ENCODE measurements around the gene PRKCA. TPM values are rescaled to one million over a fixed set of nuclear protein-coding genes. Genes with fewer than 3 reads are reported as not detected.

The PRKCA gene
- total and polyA plus RNA-seq, 4 experiments from 2014 or later: 1.1 to 107 (median 56.1) TPM

- Histone ChIP-seq H3K27me3 (ENCODE audit: insufficient read depth, low read length) (no peaks in the 10 kb centered on the region), H3K4me3 (ENCODE audit: low read length in 2 of 2) (no peak overlapping the region), H3K4me1 (ENCODE audit: insufficient read depth, low read length) (no peaks in the 10 kb centered on the region), H3K36me3 (ENCODE audit: insufficient read depth, low read length) (no peaks in the 10 kb centered on the region), H3K9me3 (ENCODE audit: control insufficient read depth in 1 of 2, low read length in 2 of 2) (no peaks in the 10 kb centered on the region), H3K27ac (ENCODE audit: low read depth, low read length) (no peak overlapping the region)
- DNase-seq: peak in 1 of 5 donors; percentile 5
- Mint-ChIP-seq H3K4me1 (peaks cover 22 to 62% (median 37%) of the 10 kb centered on the region in 4 donors), H3K4me3 (no peak overlapping the region), H3K27ac (peak overlapping the region in 1 of 7 donors; percentile 19), H3K27me3 (no peaks in the 10 kb centered on the region), H3K36me3 (peaks cover 4 to 5% of the 10 kb centered on the region in 2 donors), H3K9me3 (no peaks in the 10 kb centered on the region)
- ChIA-PET POLR2A (ENCODE audit: partially characterized antibody) (no interaction called here), CTCF (ENCODE audit: partially characterized antibody) (no interaction called here)
- intact Hi-C loops (cut with micrococcal nuclease): no loop called here
Measured at GRCh38 chr17:66625311-66625767, 322.9 kb downstream of the PRKCA start.

DNA sequence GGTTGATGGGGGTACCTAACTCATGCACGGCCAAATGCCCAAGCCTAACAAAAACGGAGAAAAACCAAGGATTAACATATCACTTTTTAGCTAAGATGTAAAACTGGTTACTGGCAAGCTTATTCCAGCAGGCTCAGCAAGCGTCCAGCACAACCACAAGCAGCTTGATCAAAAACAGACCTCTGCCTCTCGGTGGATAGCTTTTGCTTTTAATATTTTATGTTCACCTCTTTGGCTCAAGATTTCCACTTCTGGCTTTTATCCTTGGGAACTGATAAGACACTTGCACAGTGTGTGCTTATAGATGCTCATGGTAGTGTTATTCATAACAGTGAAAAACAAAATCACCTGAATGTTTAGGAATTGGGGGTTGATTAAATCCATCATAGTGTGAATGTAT, 325.6 kb downstream of the PRKCA start:
- H3K27me3 Mint-ChIP-seq: no peaks in the 10 kb centered on the region
- no peak for DNase-seq
- POLR2A ChIA-PET (ENCODE audit: partially characterized antibody): no interaction called here
- intact Hi-C loops (cut with micrococcal nuclease): no loop called here
- H3K4me1 Mint-ChIP-seq: peaks cover 26 to 55% (median 39%) of the 10 kb centered on the region in 4 donors
- no peaks in the 10 kb centered on the region for H3K9me3 Mint-ChIP-seq
- CTCF ChIA-PET (ENCODE audit: partially characterized antibody): no interaction called here
- no peaks in the 10 kb centered on the region for H3K36me3 Mint-ChIP-seq
- no peak overlapping the region for H3K4me3 Mint-ChIP-seq
- Histone ChIP-seq H3K4me3 (ENCODE audit: low read length in 2 of 2) (no peak overlapping the region), H3K36me3 (ENCODE audit: insufficient read depth, low read length) (no peaks in the 10 kb centered on the region), H3K9me3 (ENCODE audit: control insufficient read depth in 1 of 2, low read length in 2 of 2) (no peaks in the 10 kb centered on the region), H3K4me1 (ENCODE audit: insufficient read depth, low read length) (peaks cover 7% of the 10 kb centered on the region), H3K27me3 (ENCODE audit: insufficient read depth, low read length) (no peaks in the 10 kb centered on the region), H3K27ac (ENCODE audit: low read depth, low read length) (no peak overlapping the region)
- H3K27ac Mint-ChIP-seq: peak overlapping the region in 2 of 7 donors; percentile 37 to 55

DNA sequence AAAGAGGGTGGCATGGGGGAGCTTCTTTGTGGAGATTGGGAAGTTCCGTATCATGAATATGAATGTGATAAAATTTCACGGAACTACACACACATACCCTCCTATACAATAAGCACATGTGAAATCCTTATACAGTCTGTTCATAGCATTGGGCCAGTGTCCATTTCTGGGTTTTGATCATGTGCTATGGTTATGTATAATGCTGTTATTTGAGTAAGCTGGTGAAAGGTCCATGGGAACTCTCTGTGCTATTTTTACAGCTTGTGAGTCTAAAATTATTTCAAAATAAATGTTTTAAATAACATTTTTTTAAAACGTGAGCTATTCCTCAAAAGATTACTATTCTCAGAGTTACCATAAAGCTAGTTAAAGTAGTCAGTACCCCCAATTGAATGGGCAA, 327.3 kb downstream of the PRKCA start:
- Mint-ChIP-seq H3K9me3 (no peaks in the 10 kb centered on the region), H3K4me3 (no peak overlapping the region), H3K4me1 (peaks cover 27 to 60% (median 44%) of the 10 kb centered on the region in 4 donors), H3K36me3 (peaks cover 0 to 3% of the 10 kb centered on the region in 2 donors), H3K27ac (no peak overlapping the region), H3K27me3 (no peaks in the 10 kb centered on the region)
- no peaks in the 10 kb centered on the region for H3K27me3 ChIP-seq (ENCODE audit: insufficient read depth, low read length)
- intact Hi-C loops (cut with micrococcal nuclease): no loop called here
- POLR2A ChIA-PET (ENCODE audit: partially characterized antibody): no interaction called here
- H3K4me1 ChIP-seq (ENCODE audit: insufficient read depth, low read length): peaks cover 17% of the 10 kb centered on the region
- H3K9me3 ChIP-seq (ENCODE audit: control insufficient read depth in 1 of 2, low read length in 2 of 2): no peaks in the 10 kb centered on the region
- H3K27ac ChIP-seq (ENCODE audit: low read depth, low read length): no peak overlapping the region
- no peak overlapping the region for H3K4me3 ChIP-seq (ENCODE audit: low read length in 2 of 2)
- no peak for DNase-seq
- CTCF ChIA-PET (ENCODE audit: partially characterized antibody): interaction anchor here (1.6 kb wide), 1 partner anchor 20 kb away, joined by 6 read pairs; no protein-coding TSS in a partner anchor
- H3K36me3 ChIP-seq (ENCODE audit: insufficient read depth, low read length): no peaks in the 10 kb centered on the region

- Histone ChIP-seq H3K4me3 (ENCODE audit: low read length in 2 of 2) (no peak overlapping the region), H3K27ac (ENCODE audit: low read depth, low read length) (no peak overlapping the region), H3K4me1 (ENCODE audit: insufficient read depth, low read length) (peaks cover 21% of the 10 kb centered on the region), H3K9me3 (ENCODE audit: control insufficient read depth in 1 of 2, low read length in 2 of 2) (no peaks in the 10 kb centered on the region), H3K27me3 (ENCODE audit: insufficient read depth, low read length) (no peaks in the 10 kb centered on the region), H3K36me3 (ENCODE audit: insufficient read depth, low read length) (no peaks in the 10 kb centered on the region)
- DNase-seq: no peak
- intact Hi-C loops (cut with micrococcal nuclease): no loop called here
- Mint-ChIP-seq H3K27me3 (no peaks in the 10 kb centered on the region), H3K4me3 (no peak overlapping the region), H3K36me3 (peaks cover 0 to 7% of the 10 kb centered on the region in 2 donors), H3K9me3 (no peaks in the 10 kb centered on the region), H3K27ac (peak overlapping the region in 3 of 7 donors; percentile 30 to 68 (median 68)), H3K4me1 (peaks cover 27 to 61% (median 43%) of the 10 kb centered on the region in 4 donors)
- ChIA-PET CTCF (ENCODE audit: partially characterized antibody) (interaction anchor here (1.6 kb wide), 1 partner anchor 20 kb away, joined by 6 read pairs; no protein-coding TSS in a partner anchor), POLR2A (ENCODE audit: partially characterized antibody) (no interaction called here)
Measured at GRCh38 chr17:66630379-66630778, 328.0 kb downstream of the PRKCA start.

DNA sequence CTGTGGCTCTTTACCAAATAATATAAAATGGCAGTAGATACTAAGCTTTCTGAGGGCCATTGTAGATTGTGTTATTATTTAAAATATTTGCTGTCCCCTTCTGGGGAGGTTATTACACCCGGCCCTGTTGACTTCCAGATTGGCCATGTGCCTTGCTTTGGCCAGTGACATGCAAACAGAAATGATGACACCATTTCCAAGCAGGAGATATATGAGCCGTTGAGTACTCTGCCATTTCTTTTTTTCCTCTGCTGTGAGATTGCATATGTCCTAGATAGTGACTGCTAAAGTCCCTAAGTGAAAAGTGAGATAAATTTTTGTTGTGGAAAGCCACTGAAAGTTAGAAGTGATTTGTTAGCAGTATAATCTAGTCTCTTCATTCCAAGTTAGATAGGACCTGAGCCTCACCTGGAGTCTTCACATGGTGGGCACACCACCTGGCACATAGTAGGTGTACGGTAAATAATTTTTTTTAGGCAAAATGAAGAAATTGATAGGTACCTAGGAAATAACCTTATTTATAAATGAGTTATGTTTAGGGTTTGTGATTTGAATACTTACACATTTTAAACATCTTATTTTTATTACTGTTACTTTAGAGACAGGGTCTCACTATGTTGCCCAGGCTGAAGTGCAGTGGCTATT, 328.5 kb downstream of the PRKCA start:
- Mint-ChIP-seq H3K9me3 (no peaks in the 10 kb centered on the region), H3K36me3 (peaks cover 0 to 9% of the 10 kb centered on the region in 2 donors), H3K27ac (peak overlapping the region in 1 of 7 donors; percentile 68), H3K4me1 (peaks cover 26 to 58% (median 41%) of the 10 kb centered on the region in 4 donors), H3K27me3 (no peaks in the 10 kb centered on the region), H3K4me3 (no peak overlapping the region)
- no peak overlapping the region for H3K4me3 ChIP-seq (ENCODE audit: low read length in 2 of 2)
- intact Hi-C loops (cut with micrococcal nuclease): no loop called here
- H3K4me1 ChIP-seq (ENCODE audit: insufficient read depth, low read length): peaks cover 21% of the 10 kb centered on the region
- no peaks in the 10 kb centered on the region for H3K27me3 ChIP-seq (ENCODE audit: insufficient read depth, low read length)
- H3K27ac ChIP-seq (ENCODE audit: low read depth, low read length): no peak overlapping the region
- H3K36me3 ChIP-seq (ENCODE audit: insufficient read depth, low read length): no peaks in the 10 kb centered on the region
- ChIA-PET CTCF (ENCODE audit: partially characterized antibody) (interaction anchor here (1.6 kb wide), 1 partner anchor 19 kb away, joined by 6 read pairs; no protein-coding TSS in a partner anchor), POLR2A (ENCODE audit: partially characterized antibody) (no interaction called here)
- DNase-seq: no peak
- no peaks in the 10 kb centered on the region for H3K9me3 ChIP-seq (ENCODE audit: control insufficient read depth in 1 of 2, low read length in 2 of 2)

DNA sequence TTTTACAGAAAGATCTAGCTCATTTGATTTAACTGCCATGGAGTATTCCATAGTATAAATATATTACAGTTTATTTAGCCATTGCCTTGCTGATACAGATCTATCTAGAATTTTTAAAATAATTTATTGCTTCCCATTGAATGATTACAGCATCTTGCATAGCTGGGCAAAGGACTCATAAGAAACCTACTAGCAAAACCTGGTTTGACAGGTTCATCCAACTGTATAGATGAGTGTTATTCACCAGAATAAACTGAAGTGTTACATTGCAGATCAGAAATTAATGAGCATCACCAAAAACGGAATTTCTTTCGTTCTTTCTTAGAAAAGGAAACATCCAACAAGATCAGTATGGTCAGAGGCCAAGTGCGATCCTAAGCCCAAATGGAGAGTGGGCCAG, 330.3 kb downstream of the PRKCA start:
- Mint-ChIP-seq H3K4me3 (no peak overlapping the region), H3K36me3 (peaks cover 0 to 12% of the 10 kb centered on the region in 2 donors), H3K4me1 (peaks cover 24 to 54% (median 36%) of the 10 kb centered on the region in 4 donors), H3K9me3 (no peaks in the 10 kb centered on the region), H3K27ac (peak overlapping the region in 2 of 7 donors; percentile 51 to 69), H3K27me3 (no peaks in the 10 kb centered on the region)
- Histone ChIP-seq H3K27me3 (ENCODE audit: insufficient read depth, low read length) (no peaks in the 10 kb centered on the region), H3K9me3 (ENCODE audit: control insufficient read depth in 1 of 2, low read length in 2 of 2) (no peaks in the 10 kb centered on the region), H3K36me3 (ENCODE audit: insufficient read depth, low read length) (no peaks in the 10 kb centered on the region), H3K4me3 (ENCODE audit: low read length in 2 of 2) (no peak overlapping the region), H3K4me1 (ENCODE audit: insufficient read depth, low read length) (peaks cover 21% of the 10 kb centered on the region), H3K27ac (ENCODE audit: low read depth, low read length) (no peak overlapping the region)
- intact Hi-C loops (cut with micrococcal nuclease): no loop called here
- ChIA-PET CTCF (ENCODE audit: partially characterized antibody) (interaction anchor here (1.0 kb wide), 1 partner anchor 432 kb away, joined by 3 read pairs; no protein-coding TSS in a partner anchor), POLR2A (ENCODE audit: partially characterized antibody) (interaction anchor here (1.1 to 1.4 kb wide), 3 partner anchors 9 to 14 kb away, joined by 3 to 4 read pairs (median 3); no protein-coding TSS in a partner anchor)
- DNase-seq: no peak

DNA sequence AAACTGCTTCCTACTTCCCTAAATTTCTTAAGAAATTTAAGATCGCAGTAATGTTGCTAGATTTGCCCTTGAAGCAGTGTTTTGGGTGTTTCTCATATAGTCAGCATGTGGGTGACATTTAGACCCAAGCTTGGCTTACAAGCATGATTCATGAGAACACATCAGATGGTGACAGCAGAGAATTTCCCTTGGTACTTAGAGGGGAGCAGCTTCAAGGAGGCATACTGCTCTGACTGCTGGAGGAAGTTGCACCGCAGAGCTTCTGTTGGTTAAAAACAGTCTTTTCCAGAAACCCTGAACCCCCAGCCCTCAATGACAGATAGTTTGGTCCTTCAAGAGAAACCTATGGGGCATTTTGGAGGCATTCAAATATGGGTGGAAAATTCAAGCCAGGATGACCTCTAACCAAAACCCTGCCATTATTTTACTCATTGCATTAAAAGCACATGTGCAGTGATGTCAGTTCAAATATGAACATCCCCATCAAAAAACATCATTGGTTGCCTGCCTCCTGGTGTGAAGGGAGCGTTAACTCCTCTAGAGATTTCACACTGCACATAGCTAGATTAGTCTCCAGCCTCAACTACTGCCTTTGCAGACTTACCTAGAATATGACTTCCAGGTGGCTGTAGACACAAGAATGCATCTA, 331.0 kb downstream of the PRKCA start:
- H3K4me1 ChIP-seq (ENCODE audit: insufficient read depth, low read length): peaks cover 21% of the 10 kb centered on the region
- H3K4me1 Mint-ChIP-seq: peaks cover 25 to 54% (median 35%) of the 10 kb centered on the region in 4 donors
- peak overlapping the region in 6 of 7 donors; percentile 0 to 53 (median 15) for H3K27ac Mint-ChIP-seq
- ChIA-PET POLR2A (ENCODE audit: partially characterized antibody) (interaction anchor here (1.1 to 1.4 kb wide), 3 partner anchors 9 to 15 kb away, joined by 3 to 4 read pairs (median 3); no protein-coding TSS in a partner anchor), CTCF (ENCODE audit: partially characterized antibody) (interaction anchor here (1.0 kb wide), 1 partner anchor 433 kb away, joined by 3 read pairs; no protein-coding TSS in a partner anchor)
- H3K27me3 ChIP-seq (ENCODE audit: insufficient read depth, low read length): no peaks in the 10 kb centered on the region
- no peaks in the 10 kb centered on the region for H3K27me3 Mint-ChIP-seq
- H3K4me3 Mint-ChIP-seq: no peak overlapping the region
- H3K36me3 Mint-ChIP-seq: peaks cover 0 to 12% of the 10 kb centered on the region in 2 donors
- no peaks in the 10 kb centered on the region for H3K36me3 ChIP-seq (ENCODE audit: insufficient read depth, low read length)
- no peaks in the 10 kb centered on the region for H3K9me3 ChIP-seq (ENCODE audit: control insufficient read depth in 1 of 2, low read length in 2 of 2)
- peak in 1 of 5 donors; percentile 44 for DNase-seq
- intact Hi-C loops (cut with micrococcal nuclease): no loop called here
- no peak overlapping the region for H3K27ac ChIP-seq (ENCODE audit: low read depth, low read length)
- H3K4me3 ChIP-seq (ENCODE audit: low read length in 2 of 2): no peak overlapping the region
- no peaks in the 10 kb centered on the region for H3K9me3 Mint-ChIP-seq

Data from CD4-positive, alpha-beta memory T cell (primary cell).